DMS 273 (cell line): ENCODE results near the gene MYLIP.

ENCODE experiments used
- DNase-seq: peaks from one replicate; lab custom pipeline; 2025; ENCODE audit not compliant: unreplicated experiment; lab: John Stamatoyannopoulos, UW

Gene MYLIP

DNA sequence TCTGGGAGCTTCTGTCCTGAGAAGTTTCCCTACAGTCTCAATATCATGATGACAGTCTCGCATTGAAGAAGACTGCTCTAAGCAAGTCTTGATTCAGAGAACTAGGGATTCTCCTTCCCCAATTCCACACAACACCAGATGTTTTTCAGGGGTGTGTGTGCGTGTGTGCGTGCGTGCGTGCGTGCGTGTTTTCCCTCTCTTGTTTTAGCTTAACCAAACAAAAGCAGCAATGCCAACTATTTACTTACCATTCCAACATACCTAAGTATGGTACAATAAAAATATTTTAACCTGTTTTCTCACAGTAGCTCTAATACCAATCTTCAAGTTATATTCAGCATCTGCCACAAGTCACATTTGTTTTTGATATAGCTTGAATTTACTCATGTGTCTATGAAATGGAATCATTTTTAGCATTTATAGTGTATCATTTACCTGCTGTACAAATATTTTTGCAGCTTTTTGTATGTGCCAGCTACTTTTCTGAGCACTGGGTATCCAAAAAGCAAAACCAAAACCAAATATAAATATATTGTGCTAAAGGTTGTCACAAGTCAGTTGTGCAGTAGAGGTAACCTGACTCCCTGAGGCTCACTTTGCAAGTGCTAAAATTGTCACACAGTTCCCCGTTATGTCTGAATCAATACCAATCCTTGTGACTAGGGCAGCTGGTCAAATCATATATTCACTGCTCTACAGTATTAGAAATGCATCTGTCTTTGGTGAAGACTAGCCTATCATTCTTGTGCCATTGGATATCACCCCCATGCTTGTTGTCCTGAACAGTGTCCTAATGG, 21.7 kb upstream of the MYLIP start:
- peak; percentile 36 for DNase-seq

DNA sequence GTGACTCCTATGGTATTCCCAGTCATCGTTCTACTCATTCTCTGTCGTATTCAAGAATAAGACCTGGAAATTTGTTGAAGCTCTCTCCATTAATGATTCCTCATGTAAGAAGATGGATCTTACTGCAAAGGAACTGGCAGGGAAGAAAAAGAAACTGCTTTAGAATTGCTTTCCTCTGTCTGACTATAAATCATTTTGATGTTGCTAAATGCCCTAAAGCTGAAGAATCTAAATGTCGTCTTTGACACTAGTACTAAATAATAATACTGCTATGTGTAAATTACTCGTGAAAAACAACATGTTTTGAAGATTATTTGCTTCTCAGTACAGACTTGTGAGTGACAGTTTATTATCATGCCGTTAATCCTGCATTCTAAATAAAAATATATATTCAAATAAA, 20.5 kb upstream of the MYLIP start:
- no peak for DNase-seq

DNA sequence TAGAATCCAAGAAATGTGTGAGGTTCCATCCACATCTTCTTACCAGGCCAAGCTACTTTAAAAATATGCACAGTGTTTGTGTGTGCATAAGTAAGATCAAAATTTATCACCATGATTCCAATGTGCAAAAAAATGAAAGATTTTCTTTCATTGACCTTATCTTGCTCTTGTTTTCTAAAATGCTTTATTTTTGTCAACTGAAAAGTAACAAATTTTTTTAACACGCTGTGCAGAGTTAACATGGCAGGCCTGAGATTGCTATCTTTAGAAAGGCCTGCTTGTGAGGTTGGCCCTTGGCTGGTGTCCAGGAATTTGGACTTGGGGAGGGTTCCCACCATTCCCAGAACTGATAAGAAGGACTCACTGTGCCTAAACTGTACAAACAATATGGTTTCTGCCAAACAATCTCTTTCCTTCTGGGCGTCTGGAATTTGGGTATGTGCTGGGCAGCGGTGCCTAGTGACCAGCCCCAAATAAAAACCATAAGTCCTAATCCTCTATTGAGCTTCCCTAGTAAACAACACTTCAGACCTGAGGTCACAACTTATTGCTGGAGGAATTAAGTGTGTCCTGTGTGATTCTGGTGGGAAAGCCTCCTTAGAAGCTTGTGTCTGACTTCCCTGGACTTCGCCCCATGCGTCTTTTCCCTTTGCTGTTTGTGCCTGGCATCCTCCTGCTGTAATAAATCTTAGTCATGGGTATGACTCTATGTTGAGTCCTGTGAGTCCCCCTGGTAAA, 19.8 kb upstream of the MYLIP start:
- peak; percentile 65 for DNase-seq

DNA sequence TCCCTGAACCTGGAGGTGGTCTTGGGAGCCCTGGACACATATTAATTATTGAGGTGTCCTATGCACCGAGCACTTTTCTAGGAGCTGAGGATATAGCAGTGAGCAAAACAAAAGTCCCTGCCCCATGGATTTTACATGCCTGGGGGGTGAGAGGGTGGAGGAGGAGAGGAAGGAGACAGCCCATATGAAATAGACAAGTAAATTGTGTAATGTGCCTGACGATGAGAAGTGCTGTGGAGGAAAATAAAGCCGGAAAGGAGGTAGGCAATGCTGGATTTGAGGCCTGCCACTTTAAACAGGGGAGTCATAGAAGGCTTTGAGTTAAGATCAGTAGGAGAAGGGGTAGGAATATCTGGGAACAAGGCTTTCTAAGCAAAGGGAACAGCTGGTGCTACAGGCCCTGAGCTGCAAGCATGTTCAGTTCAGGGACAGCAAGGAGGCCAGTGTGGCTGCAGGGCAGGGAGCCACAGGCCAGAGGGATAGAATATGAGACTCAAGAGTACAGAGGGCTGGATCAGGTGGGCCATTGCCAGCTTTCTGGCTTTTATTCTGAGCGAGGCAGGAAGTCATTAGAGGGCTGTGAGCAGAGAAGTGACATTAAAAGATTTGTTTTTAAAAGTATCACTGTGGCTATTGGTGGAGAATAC, 19.1 kb upstream of the MYLIP start:
- peak; percentile 63 for DNase-seq

DNA sequence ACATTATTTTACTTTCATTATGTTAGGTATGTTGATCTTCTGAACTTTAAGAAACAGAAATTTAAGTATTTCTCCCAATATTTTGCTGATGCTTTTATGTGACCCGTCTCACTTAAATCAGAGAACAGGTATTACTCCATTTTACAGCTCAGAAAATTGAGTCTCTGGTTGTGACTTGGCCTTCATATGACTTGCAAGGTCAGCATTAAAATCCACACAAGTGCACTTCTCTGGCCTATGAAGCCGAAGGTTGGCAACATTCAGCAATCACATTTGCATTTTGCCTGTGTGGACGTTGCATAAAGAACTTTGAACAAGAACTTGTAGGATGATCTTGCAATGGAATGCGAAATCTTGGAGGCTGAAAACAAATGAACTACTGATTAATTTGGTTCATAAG, 10.1 kb upstream of the MYLIP start:
- no peak for DNase-seq

DNA sequence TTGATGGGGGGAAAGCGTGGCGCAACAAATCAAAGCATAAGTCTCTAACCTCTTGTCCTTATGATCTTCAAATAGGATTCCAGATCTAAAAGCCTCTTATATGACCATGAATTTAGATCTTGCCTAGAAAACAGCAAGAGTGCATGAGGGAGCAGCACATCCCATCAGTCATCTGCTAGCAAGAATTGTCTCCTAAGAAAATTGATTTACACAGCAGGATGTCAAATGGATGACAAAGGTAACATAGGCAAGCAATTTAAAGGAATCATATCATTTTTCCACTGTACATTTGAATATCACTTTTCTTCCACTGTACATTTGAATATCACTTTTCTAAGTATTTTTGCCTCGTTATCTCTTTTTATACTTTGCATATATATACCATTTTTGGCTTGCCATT, 7.5 kb upstream of the MYLIP start:
- no peak for DNase-seq

DNA sequence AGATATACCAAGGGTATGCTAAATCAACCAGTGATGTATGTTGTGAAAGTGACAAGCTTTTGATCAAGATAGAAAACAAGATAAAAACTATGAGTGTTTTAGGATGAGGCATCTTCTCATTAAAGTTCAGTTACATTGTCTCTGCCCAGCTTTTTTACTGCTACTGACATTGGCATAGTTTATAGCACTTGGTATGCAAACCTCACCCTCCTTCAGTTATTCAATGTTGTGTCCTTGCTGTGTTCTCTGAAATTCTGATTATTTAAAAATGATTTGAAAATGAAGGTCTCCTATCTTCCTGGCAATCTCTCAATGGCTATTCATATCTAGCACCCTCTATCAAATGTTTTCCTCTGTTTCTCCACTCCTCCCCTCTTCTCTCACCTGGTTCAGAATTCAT, 6.7 kb upstream of the MYLIP start:
- DNase-seq = no peak

DNA sequence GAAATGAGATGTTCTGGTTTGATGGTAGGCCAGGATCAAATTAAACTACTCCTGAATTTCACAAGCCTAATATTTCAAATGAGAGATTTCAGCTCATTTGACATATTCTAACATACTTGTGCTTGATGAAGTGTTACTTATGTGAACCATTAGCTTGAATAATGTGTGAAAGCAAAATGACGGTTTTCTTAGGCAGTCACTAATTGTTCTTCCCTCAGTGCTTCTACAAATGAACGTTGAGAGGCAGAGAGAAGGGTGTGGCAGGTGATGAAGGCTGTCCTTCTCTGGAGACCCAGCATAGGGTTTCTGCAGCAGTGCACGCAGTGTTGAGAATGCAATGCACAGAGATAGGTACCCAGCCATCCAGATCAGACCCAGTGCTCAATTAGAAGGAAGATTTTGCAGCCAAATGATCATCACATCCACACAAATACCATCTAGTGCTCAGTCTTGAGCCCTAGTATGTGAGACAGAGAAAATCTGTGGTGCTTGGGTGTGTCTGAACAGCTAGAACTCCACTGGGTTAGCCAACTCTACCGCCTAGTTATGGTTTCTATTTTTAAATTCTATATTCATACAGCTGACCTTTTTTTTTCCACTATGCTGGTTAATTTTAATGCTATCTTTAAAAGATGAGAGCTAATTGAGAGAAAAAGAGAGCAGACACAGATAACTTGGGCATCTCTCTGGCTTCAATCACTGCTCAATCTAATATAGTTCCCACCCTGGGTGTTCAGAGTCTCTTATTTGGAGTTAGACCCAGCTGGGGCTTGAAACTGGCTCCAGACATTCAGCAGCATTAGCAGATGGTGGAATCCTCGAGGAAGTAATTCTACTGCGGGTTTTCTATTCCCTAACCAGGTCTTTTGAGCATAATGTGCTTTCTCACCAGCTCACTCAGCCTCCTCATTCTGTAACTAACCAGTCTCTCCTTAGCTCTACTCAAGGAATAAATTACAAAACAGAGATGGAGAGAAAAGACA, 4.4 kb upstream of the MYLIP start:
- DNase-seq = peak; percentile 75

DNA sequence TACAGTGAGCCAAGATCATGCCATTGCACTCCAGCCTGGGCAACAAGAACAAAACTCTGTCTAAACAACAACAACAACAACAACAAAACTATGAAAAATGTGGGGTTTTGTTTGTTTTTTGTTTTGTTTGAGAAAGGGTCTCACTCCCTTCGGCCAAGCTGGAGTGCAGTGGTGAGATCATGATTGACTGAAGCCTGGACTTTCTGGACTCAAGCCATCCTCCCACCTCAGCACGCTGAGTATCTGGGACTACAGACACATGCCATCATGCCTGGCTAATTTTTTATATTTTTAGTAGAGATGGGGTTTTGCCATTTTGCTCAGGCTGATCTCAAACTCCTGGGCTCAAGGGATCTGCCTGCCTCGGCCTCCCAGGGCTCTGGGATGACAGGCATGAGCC, 2.8 kb upstream of the MYLIP start:
- DNase-seq = no peak

DNA sequence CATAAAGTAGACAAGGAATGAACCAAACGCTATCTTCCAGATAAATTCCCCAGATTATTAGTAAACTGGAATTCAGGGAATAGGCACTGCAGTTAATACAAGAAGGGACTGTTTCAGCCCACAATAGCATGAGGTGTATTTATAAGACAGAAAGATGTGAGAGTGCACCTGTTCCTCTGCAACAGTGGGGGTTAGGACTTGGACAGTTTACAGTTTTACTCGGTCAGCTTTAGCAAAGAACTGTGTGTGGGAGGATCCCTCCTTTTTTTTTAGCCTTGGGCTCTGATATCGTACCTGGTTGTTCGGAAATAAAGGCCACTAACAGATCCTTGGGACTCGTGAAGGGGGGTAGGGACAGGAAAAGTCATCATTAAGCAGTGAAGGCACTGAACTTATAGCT, 2.0 kb upstream of the MYLIP start:
- DNase-seq = no peak

DNA sequence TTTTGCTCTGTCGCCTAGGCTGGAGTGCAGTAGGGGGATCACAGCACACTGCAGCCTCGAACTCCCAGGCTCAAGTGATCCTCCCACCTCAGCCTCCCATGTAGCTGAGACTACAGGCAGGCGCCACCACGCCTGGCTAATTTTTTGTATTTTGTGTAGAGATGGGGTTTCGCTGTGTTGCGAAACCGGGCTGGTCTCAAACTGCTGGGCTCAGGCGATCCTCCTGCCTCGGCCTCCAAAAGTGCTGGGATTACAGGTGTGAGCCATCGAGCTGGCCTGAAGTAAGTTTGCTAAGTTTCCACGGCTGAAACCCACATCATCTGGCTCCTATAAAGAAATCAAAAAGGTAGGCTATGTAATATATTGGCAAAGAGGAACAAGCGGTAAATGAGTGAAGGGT, 1.4 kb upstream of the MYLIP start:
- no peak for DNase-seq

DNA sequence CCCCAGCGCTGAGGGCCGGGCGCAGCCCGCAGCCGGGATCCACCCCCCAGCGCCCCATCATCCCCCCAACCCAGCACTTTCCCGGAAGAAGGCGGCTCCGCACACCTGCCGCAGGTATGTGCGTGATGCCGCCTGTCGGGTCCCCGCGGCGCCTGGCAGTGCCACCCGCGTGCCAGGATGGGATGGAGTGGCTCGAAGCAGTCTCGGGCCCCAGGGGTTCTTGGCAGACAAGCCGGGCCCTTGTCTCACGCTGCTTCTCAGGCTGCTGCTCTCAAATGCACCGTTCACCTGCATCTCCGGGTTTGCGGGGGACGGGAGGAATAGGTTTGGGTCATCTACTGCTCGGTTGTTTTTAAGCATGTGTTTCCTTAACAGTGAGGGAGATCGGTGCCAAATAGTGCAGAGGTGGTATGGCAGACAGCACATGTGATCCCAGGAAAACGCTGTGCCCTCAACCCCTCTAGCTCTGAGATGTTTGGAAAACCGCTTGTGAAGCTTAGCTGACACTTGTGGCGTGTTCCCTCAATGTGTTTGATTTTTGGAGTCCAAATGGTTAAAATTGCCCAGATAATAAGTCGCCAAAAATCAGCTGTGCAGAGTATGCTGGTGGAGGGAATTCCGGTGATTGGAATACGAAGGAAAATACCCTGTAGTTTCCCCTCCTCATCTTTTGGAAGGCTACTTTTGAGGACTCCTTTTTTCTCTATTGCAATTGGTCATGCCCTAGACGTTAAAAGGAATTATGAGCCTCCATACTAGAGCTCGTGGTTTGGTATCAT, 926 bp downstream of the MYLIP start:
- DNase-seq = peak; percentile 63

DNA sequence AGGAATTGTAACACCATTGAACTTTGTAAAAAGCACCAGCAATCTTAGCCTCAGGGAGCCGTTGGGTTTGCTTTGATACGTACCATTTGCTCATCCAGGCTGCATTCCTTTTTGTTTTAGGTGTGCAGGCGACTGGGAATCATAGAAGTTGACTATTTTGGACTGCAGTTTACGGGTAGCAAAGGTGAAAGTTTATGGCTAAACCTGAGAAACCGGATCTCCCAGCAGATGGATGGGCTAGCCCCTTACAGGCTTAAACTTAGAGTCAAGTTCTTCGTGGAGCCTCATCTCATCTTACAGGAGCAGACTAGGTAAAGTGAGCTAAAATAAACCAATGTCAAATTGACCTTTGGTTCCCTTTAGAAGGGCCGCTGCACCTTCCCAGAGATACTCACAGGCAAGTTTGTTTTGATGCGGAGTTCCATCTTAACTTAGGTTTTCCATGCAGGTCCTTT, 1.6 kb downstream of the MYLIP start:
- peak; percentile 62 for DNase-seq

DNA sequence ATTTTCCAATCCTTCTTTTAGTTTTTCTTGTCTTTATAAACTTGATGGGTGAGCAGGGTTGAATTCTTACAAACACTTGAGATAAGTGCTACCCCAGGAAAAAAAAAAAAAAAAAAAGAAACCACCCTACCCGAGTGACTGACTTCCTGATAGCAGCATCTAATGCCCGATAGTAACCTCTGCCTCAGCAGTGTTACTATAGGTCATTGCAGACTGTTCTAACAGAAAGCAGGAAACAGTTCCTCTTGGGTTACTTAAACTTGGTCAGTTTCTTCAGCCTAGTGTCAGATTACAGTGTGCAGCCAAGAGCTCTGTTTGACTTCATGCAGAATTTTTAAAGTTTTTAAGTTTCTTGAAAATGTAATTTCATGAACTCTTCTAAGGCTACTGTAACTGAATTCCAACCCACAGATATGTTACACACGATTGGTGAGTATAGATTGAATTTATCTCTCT, 2.1 kb downstream of the MYLIP start:
- peak; percentile 73 for DNase-seq

DNA sequence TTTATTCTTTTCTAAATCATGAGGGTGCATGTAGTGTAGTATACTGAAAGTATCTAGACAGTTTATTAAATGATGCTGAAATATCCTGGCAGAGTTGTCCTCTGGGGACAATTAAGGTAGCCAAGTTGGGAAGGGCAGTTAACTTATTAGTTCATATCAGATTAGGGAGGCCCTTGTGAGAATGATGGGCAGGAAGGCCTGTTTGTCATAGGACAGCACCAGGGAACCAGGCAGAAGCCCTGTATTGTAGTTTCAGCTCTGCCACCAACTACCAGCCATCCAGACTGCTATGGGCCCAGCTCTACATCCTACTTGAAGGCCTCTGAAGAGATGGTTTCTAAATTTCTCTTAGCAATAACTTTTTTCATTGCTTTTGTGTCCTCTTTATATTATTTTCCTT, 4.0 kb downstream of the MYLIP start:
- DNase-seq = no peak

DNA sequence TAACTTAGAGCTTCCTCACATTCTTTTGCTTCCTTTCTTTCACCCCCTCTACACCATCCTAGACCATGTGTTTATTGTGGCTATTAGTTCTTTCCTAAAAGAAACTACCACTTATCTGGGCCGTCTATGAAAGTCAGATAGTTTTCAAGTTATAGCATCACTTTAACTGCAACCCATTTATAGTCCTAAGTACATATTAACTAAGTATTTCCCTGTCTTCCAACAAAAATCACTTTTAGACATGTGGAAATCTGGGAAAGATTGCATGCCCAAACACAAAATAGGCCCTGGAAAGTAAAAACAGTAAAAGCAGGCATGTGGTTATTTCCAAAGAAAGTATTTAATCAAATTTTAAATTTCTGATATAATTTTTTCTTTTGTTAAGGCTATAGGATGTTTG, 5.5 kb downstream of the MYLIP start:
- no peak for DNase-seq

DNA sequence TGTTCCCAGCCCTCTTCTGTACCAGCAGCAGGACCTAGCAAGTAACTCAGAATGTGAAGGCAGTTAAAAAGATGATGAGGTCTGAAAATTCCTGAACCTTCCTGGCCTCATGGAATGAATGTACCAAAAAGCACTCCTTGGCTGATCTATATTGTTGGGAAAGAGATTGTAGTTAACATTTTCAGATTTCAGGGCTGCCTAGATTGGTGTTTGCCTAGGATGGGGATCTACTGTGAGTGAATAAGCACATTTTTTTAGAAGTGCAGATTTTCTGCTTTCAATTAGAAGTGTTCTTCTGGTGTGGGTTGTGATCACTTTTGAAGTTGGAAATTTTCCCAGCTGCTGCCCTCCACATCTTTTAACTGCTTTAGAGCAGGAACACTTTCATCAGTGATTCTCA, 6.2 kb downstream of the MYLIP start:
- DNase-seq = peak; percentile 15

DNA sequence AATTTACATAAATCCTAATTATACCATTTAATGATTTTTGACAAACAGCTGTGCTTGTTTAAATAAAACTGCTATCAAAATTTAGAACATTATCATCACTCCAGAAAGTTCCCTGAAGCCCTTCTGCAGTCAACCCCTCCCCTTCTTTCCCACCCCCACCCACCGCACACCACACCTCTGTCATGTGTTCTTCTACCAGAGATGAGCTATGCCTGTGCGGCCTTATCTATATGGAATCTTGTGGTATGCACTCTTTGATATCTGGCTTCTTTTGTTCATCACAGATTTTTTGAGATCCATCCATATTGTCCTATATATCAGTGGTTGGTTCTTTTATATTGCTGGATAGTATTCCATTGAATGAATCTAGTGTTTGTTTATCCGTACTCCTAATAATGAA, 7.2 kb downstream of the MYLIP start:
- no peak for DNase-seq

DNA sequence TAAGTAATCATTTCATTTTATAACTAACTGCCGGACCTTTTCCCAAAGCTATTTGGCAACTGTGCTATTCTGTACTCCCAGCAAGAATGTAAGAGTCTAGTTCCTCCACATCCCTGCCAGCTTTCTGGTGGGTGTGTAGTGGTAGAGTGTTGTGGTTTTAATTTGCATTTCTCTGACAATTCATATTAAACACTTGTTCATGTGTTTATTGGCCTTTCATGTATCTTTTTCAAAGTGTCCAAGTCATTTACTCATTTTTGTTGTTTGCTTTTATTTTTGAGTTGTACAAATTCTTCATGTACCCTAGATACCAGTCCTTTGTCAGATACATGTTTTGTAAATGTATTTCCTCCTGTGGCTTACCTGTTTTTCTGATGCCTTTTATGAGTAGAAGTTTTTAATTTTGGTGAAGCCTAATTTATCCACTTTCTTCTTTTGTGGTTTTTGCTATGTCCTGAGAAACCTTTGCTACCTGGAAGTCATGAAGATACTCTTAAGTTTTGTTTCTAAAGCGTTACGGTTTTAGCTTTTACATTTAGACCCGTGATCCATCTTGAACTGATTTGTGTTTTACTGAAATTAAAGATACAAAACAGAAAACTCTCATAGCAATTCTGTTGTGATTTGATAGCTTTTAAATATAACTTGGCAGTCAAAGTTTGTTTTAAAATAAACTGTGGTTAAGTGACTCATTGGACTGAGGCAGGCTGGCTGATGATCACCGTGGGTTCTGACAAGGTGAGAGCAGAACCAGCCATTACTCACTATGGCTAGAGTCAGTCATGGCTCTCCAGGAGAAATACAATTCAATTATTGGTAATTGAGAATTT, 8.0 kb downstream of the MYLIP start:
- no peak for DNase-seq
